Rectal smooth muscle tissue (tissue), 1 donor: ENCODE data around the gene VPS39.

Experiments
- H3K27ac ChIP-seq: one replicate; pipeline ENCODE4 v1.7.0; 2013; ENCODE audit warnings: low read depth, low read length, inconsistent platforms
- H3K27me3 ChIP-seq: one replicate; pipeline ENCODE4 v1.7.0; 2013; ENCODE audit warnings: low read length; ENCODE audit not compliant: control insufficient read depth, insufficient read depth
- H3K36me3 ChIP-seq: one replicate; pipeline ENCODE4 v1.7.0; 2013; ENCODE audit warnings: low read length; ENCODE audit not compliant: control insufficient read depth, insufficient read depth
- H3K4me1 ChIP-seq: one replicate; pipeline ENCODE4 v1.7.0; 2013; ENCODE audit warnings: low read length; ENCODE audit not compliant: control insufficient read depth, insufficient read depth
- H3K4me3 ChIP-seq: one replicate; pipeline ENCODE4 v1.7.0; 2013; ENCODE audit warnings: low read length
- H3K9ac ChIP-seq: one replicate; pipeline ENCODE4 v1.7.0; 2013; ENCODE audit warnings: low read length

The VPS39 gene

GRCh38 chr15:42191610-42192346 lies 16.3 kb downstream of the VPS39 start:
- H3K36me3 ChIP-seq = peaks cover 24% of the 10 kb centered on the region
- no peak overlapping the region for H3K9ac ChIP-seq
- no peaks in the 10 kb centered on the region for H3K4me1 ChIP-seq
- no peaks in the 10 kb centered on the region for H3K27me3 ChIP-seq
- no peak overlapping the region for H3K27ac ChIP-seq
- H3K4me3 ChIP-seq = no peak overlapping the region

- Histone ChIP-seq H3K4me3 (no peak overlapping the region), H3K27ac (no peak overlapping the region), H3K9ac (no peak overlapping the region), H3K36me3 (peaks cover 31% of the 10 kb centered on the region), H3K27me3 (no peaks in the 10 kb centered on the region), H3K4me1 (no peaks in the 10 kb centered on the region)
Measured at GRCh38 chr15:42190370-42190769, 17.7 kb downstream of the VPS39 start.

DNA sequence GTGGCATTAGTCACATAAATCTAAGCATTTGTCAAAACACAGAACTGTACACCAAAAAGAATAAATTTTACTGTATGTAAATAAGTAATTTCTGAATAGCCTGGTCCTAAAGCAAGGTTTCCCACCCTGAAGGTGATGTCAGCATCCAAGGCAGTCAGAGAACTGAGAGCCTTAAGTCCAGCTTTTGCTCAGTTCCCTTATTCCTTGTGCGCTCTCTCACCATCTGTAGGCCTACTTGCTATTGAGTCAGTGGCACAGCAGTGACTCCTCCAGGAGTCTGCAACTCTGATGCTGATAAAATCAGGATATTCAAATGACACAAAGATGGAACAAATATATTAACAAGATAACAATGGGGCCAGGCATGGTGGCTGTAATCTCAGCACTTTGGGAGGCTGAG lies 22.3 kb downstream of the VPS39 start:
- H3K27me3 ChIP-seq = no peaks in the 10 kb centered on the region
- H3K4me1 ChIP-seq = no peaks in the 10 kb centered on the region
- peaks cover 54% of the 10 kb centered on the region for H3K36me3 ChIP-seq
- H3K27ac ChIP-seq = no peak overlapping the region
- H3K9ac ChIP-seq = no peak overlapping the region
- H3K4me3 ChIP-seq = no peak overlapping the region

DNA sequence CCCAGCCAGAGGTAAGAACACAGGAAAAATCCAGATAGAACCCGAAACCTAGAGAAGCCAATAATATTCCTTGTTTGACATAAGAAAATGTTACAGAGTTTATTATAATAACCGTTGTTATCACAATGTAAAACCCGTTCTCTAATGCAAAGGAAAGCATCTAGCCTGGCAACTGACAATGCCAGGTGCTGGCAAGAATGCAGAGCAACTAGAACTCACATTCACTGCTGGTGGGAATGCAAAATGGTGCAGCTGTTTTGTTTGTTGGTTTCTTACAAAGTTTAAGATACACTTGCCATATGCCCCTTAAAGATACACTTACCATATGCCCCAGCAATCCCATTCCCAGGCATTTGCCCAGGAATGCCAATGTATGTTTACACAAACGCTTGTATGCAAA lies 23.4 kb downstream of the VPS39 start:
- no peaks in the 10 kb centered on the region for H3K4me1 ChIP-seq
- peaks cover 51% of the 10 kb centered on the region for H3K36me3 ChIP-seq
- no peak overlapping the region for H3K9ac ChIP-seq
- H3K27me3 ChIP-seq = no peaks in the 10 kb centered on the region
- no peak overlapping the region for H3K4me3 ChIP-seq
- H3K27ac ChIP-seq = no peak overlapping the region

DNA sequence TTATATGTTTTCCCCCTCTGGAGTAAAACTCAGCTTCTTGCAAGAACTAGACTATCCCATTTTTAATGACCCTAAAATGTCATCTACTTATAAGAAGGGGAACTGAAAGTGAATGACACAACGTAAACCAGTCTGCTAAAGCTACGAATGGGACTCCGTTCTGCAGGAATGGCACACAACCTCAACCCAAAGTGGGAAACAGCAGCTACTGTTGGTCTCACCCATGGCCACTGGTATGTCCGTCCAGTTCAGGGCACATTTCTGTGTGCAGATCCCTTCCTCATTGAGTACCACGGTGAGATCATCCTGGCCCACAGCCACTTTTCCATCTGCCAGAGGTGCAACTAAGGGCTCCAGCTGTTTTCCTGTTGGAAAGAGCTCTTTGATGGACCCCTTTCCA lies 23.8 kb downstream of the VPS39 start:
- Histone ChIP-seq H3K4me1 (no peaks in the 10 kb centered on the region), H3K36me3 (peaks cover 51% of the 10 kb centered on the region), H3K27ac (no peak overlapping the region), H3K9ac (no peak overlapping the region), H3K4me3 (no peak overlapping the region), H3K27me3 (no peaks in the 10 kb centered on the region)

- Histone ChIP-seq H3K9ac (no peak overlapping the region), H3K4me3 (no peak overlapping the region), H3K36me3 (peaks cover 49% of the 10 kb centered on the region), H3K27me3 (no peaks in the 10 kb centered on the region), H3K27ac (no peak overlapping the region), H3K4me1 (no peaks in the 10 kb centered on the region)
Measured at GRCh38 chr15:42182961-42183360, 25.1 kb downstream of the VPS39 start.

GRCh38 chr15:42182328-42182886 lies 25.7 kb downstream of the VPS39 start:
- Histone ChIP-seq H3K27me3 (no peaks in the 10 kb centered on the region), H3K9ac (no peak overlapping the region), H3K27ac (no peak overlapping the region), H3K36me3 (peaks cover 44% of the 10 kb centered on the region), H3K4me1 (no peaks in the 10 kb centered on the region), H3K4me3 (no peak overlapping the region)

- H3K27me3 ChIP-seq = no peaks in the 10 kb centered on the region
- H3K4me3 ChIP-seq = no peak overlapping the region
- no peak overlapping the region for H3K9ac ChIP-seq
- peaks cover 27% of the 10 kb centered on the region for H3K36me3 ChIP-seq
- H3K27ac ChIP-seq = no peak overlapping the region
- H3K4me1 ChIP-seq = no peaks in the 10 kb centered on the region
Measured at GRCh38 chr15:42178056-42178455, 30.0 kb downstream of the VPS39 start.

GRCh38 chr15:42175671-42176070 lies 32.4 kb downstream of the VPS39 start:
- no peak overlapping the region for H3K4me3 ChIP-seq
- H3K27me3 ChIP-seq = no peaks in the 10 kb centered on the region
- H3K4me1 ChIP-seq = no peaks in the 10 kb centered on the region
- peaks cover 34% of the 10 kb centered on the region for H3K36me3 ChIP-seq
- no peak overlapping the region for H3K27ac ChIP-seq
- no peak overlapping the region for H3K9ac ChIP-seq

GRCh38 chr15:42172475-42172874 lies 35.6 kb downstream of the VPS39 start:
- Histone ChIP-seq H3K4me1 (no peaks in the 10 kb centered on the region), H3K27me3 (no peaks in the 10 kb centered on the region), H3K4me3 (no peak overlapping the region), H3K36me3 (peaks cover 34% of the 10 kb centered on the region), H3K9ac (no peak overlapping the region), H3K27ac (no peak overlapping the region)

GRCh38 chr15:42171795-42172194 lies 36.3 kb downstream of the VPS39 start:
- Histone ChIP-seq H3K4me1 (no peaks in the 10 kb centered on the region), H3K9ac (no peak overlapping the region), H3K36me3 (peaks cover 39% of the 10 kb centered on the region), H3K27ac (no peak overlapping the region), H3K27me3 (no peaks in the 10 kb centered on the region), H3K4me3 (no peak overlapping the region)

DNA sequence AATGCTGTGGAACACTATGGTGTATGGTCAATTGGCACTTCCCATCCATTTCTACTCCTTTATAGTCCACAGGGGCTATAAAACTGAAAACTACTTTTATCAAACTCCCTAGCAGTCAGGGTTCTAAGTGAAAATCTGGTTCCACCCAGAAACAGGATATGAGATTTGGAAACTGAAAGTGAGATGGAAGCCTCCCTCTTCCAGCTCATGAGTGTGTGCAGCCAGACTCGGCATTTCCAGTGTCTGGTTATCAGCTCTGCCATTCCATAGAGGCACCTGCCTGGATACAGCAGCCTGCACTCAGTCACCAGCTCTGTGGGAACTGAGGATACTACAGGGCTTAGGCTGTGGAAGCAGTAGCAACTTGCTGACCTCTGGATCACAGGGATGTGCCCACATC lies 37.0 kb downstream of the VPS39 start:
- Histone ChIP-seq H3K4me1 (no peaks in the 10 kb centered on the region), H3K36me3 (peaks cover 45% of the 10 kb centered on the region), H3K27ac (no peak overlapping the region), H3K27me3 (no peaks in the 10 kb centered on the region), H3K9ac (no peak overlapping the region), H3K4me3 (no peak overlapping the region)
